GM19455 (cell line): ENCODE results near the gene NSUN2.

Experiments used
- ATAC-seq: cut with Tn5 transposase; IDR thresholded peaks from one replicate; pipeline ENCODE4 v1.9.1; 2021; ENCODE audit not compliant: unreplicated experiment

NSUN2 gene

DNA sequence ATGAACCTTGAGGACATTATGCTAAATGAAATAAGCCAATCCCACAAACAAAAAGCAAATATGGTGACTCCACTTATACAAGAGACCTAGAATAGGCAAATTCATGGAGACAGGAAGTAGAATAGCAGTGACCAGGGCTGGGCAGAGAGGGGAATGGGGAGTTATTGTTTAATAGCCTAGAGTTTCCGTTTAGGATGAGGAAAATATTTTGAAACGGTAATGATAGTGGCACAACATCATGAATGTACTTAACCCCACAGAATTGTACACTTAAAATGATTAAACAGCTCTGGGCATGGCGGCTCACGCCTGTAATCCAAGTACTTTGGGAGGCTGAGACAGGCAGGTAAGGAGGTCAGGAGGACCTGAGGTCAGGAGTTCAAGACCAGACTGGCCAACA is 65.8 kb downstream of the NSUN2 start:
- ATAC-seq = no peak

DNA sequence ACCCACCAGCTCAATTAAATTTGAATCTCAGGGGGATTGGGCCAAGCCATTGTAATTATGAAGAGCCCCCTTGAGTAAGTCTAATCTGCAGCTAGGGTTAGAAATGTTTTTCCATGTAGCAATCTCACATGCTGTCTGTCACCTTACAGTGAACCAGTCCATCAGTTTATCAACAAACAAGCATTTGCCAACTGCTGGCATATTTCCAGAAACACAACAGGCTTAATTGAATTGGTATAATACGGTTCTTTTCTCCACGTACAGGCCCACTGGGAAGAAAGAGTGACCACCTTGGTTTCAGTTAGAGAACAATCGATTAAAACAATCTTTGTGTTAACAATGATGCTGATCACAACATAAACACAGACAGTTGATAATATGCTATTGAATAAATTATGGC is 67.4 kb downstream of the NSUN2 start:
- no peak for ATAC-seq

DNA sequence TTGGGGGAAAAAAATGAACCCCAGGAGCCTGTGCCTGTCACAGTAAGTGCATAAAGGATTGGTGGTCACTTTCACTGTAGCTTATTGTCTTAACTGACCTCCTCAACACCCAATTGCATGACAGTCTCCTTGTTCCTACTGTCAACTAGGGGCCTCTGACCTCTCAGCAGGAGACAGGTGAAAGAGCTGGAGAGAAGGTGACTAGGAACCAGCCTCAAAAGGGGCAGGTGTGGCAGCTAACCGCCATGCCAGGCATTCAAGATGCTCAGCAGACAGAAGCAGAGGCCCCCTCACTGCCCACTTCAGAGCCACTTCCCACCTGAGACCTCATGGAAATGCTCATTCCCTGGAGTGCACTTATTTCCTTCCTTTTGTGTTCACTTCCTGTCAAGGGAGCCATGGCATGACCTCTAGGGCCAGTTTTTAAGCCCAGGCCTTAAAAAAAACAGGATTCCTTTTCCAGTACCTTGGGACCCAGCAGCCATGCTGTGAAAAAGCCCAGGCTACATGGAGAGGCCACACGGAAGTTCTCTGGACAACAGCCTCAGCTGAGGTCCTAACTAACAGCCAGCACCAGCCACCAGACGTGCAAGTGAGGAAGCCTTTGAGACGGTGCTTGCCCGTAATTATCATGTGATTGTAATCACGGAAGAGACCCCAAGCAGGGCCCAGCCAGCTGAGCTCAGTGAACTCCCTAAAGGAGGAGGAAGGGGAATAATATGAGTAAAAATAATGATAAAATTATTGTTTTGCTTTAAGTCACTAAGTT is 74.9 kb downstream of the NSUN2 start:
- no peak for ATAC-seq

DNA sequence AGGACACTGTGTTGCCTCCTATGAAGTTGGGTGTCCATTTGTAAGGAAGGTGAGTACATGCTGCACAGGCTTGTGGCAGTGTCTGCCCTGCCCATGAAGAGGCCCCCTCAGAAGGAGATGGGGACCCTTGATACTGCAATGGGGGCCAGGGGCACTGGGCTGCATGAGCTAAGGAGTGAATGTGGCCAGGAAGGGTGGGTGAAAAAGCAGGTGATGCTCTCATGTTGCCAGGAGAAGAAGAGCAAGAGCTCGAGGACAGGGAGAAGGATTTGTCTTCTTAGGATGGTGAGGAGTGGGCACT is 76.1 kb downstream of the NSUN2 start:
- ATAC-seq = no peak

DNA sequence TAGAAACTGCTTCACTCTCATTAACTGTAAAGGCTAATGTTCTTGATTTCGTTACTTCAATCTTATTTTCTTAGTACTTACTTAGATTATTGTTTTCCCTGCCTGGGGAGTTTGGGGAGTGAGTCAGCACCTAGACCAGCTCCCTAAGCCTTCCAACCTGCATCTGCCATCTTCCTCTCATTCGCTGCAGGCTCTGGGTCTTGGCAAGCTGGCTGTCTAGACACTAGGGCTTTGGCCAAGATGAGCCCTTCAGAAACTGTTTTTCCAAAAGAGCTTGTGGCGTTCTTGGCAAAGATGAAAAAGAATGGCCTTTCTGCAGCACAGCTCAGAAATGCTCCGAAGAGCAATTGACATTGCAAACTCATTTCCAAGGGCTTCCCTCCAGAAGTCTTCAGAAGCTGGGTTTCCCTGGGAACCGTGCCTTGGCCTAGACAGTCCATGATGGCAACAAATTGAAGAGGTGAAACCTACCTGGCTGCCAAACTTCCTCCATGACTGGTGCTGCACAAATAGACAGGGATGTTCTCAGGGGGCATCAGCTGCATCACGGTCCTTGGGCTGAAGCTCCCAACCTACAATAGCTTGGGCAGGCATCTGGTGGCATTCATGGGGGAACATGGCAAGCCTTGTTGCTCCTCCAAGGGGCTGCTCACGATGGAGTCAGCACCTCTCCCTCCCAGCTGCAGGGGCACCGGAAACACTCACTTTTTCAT is 76.6 kb downstream of the NSUN2 start:
- ATAC-seq = no peak

DNA sequence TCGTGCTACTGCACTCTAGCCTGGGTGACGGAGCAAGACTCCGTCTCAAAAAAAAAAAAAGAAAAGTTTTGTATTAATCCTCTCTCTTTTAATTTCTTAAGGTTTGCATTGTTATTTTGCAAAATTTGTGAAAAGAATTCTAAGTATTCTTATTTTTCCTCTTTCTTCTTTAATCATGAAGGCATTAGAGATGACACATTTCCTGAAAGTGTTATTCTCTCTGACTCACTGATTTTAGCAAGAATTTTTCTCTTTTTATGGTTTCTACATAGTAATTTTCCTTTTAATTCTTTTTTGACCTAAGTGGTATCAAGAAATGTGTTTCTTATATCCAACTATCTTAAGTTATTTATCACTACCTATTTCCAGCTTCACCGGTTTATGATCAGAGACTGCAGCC is 78.0 kb downstream of the NSUN2 start:
- no peak for ATAC-seq

GRCh38 chr5:6553972-6554371 is 78.9 kb downstream of the NSUN2 start:
- no peak for ATAC-seq

GRCh38 chr5:6552612-6553011 is 80.2 kb downstream of the NSUN2 start:
- ATAC-seq = no peak

DNA sequence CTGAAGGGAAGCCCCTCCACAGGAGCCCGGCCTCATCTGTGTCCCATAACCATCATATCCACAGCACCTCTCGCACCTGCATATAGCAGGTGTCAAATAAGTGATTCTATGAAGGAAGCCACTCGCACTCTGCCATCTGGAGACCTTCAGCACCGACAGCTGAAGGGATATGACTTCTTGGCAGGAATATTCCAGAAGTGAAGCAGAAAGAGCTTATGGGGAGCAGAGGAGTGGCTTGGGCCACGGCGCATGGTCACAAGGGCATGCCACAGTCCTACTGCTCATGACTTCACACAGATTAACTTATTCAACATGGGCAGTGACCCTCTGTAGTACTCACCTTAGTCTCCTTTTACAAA is 80.9 kb downstream of the NSUN2 start:
- no peak for ATAC-seq

DNA sequence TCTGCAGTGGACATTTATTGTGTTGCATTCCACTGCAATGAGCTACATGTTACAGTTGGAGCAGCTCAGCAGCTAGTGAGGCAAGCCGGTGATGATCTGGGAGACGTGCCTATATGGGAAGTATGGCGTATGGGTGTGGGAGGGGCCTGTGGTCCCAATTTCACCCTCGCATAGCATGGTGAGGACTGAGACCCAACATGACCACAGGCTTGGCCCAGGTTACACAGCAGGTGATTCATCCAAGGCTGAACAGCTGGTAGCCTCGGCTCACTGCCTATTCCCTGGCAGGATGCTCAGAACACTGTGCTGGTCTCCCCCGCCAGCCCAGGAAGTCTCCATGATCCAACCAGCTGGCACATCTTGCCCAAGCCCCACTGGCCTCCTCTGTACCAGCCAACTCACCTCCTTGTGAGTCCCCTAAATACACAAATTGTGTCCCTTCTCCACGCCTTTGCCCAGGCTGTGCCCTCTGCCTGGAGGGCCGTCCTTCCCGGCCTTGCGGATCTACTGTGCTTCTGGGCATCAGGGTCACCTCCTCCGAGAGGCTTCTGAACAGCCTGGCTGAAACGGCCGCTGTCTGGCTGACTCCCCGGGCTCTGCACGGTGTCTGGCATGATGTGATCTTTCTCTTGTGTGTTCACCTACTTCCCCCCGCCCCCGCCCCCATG is 81.4 kb downstream of the NSUN2 start:
- ATAC-seq = no peak

DNA sequence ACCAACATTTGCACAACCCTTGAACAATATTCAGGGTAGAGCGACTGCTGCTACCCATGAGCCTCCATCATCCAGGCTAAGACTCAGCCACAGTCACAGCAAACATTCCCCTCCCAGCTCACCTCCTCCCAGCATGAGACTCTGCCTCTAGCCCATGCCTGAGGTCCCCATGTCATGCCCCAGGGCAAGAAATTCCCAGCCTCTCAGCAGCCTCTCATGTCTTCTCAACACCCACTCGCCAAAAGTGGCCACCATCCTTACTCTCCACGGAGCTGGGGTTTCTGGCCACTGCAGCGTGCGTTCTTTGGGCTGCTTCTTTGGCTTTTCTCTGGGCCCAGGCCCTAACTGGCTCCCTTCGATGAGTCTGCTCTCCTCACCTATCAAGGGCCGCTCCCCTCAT is 82.2 kb downstream of the NSUN2 start:
- no peak for ATAC-seq
